Thyroid gland (tissue), 4 donors: Measurements from ENCODE around the gene HASPIN.

Source experiments
- POLR2A ChIP-seq, 2 donors: fragments of 450-650 bp; IDR thresholded peaks; one replicate each; pipeline ENCODE4 v1.6.1; 2017; ENCODE audit warnings: antibody characterized with exemption in 2 of 2, mild to moderate bottlenecking in 2 of 2, moderate library complexity in 1 of 2
- TF ChIP-seq, protein P1 (sequence below), 6 experiments: fragments of 200-600 bp in 3 of 6; fragments of 450-650 bp in 3 of 6; sonication (generic) in 3 of 6; IDR thresholded peaks; one replicate each; pipeline ENCODE4 v1.5.1; 2016 to 2019; ENCODE audit warnings: antibody characterized with exemption in 6 of 6, mild to moderate bottlenecking in 2 of 6, inconsistent platforms in 1 of 6, moderate library complexity in 1 of 6

- TF ChIP-seq POLR2A (IDR thresholded peaks at IDR 0.05) = no peak
- TF ChIP-seq, protein P1, sequence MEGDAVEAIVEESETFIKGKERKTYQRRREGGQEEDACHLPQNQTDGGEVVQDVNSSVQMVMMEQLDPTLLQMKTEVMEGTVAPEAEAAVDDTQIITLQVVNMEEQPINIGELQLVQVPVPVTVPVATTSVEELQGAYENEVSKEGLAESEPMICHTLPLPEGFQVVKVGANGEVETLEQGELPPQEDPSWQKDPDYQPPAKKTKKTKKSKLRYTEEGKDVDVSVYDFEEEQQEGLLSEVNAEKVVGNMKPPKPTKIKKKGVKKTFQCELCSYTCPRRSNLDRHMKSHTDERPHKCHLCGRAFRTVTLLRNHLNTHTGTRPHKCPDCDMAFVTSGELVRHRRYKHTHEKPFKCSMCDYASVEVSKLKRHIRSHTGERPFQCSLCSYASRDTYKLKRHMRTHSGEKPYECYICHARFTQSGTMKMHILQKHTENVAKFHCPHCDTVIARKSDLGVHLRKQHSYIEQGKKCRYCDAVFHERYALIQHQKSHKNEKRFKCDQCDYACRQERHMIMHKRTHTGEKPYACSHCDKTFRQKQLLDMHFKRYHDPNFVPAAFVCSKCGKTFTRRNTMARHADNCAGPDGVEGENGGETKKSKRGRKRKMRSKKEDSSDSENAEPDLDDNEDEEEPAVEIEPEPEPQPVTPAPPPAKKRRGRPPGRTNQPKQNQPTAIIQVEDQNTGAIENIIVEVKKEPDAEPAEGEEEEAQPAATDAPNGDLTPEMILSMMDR (IDR thresholded peaks at IDR 0.05) = no peak
These were observed 28.1 kb downstream of the HASPIN start for GRCh38 chr17:3751836-3752235.
